DND-41 (cell line): Measurements from ENCODE around the gene WIPI1.

ENCODE experiments used
- EZH2 ChIP-seq: IDR thresholded peaks from 3 replicates; pipeline ENCODE4 v1.6.1; 2012; ENCODE audit warnings: borderline replicate concordance, low read depth, mild to moderate bottlenecking, moderate library complexity, low read length, inconsistent platforms; ENCODE audit not compliant: severe bottlenecking
- TF ChIP-seq, protein P1 (sequence below): IDR thresholded peaks from 2 replicates; pipeline ENCODE4 v1.5.1; 2012; ENCODE audit warnings: borderline replicate concordance, low read length, moderate library complexity, mild to moderate bottlenecking; ENCODE audit not compliant: poor library complexity, severe bottlenecking; ENCODE audit errors: extremely low read depth

DNA sequence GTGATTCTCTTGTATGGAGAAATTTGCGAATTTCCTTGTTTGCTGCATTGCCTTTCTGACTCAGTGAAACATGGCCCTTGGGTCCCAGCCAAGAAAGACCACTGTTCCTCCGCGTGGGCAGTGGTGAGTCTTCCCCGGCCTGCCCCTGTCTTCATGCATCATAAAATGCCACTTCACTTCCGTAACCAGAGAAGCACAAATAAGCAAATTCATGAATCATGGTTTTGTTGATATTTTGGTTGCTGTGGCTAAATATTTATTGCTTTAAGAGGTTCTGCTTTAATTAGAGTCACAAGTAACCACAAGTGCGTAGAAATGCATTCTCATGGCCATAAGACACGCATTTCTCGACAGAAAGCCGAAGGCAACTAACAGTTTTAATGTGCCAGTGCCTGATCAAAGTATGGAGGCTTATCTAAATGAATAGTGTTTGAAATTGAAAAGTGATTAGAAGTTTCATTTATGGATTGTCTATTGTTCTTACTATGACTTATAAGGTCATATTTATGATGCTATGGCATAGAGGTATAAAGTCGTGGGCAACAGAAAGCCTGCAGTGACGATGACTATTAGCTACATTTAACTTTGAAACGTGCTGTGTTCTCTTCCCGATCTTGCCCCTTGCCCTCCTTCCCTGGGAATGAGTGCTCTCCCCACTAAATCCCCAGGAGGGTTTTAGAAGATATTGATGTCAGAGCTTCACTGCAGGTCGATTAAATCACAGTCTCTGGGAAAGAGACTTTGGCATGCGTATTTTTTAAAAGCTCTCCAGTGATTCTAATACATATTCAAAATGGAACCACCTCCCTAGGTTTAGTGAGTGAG is 76.0 kb downstream of the WIPI1 start:
- TF ChIP-seq, protein P1, sequence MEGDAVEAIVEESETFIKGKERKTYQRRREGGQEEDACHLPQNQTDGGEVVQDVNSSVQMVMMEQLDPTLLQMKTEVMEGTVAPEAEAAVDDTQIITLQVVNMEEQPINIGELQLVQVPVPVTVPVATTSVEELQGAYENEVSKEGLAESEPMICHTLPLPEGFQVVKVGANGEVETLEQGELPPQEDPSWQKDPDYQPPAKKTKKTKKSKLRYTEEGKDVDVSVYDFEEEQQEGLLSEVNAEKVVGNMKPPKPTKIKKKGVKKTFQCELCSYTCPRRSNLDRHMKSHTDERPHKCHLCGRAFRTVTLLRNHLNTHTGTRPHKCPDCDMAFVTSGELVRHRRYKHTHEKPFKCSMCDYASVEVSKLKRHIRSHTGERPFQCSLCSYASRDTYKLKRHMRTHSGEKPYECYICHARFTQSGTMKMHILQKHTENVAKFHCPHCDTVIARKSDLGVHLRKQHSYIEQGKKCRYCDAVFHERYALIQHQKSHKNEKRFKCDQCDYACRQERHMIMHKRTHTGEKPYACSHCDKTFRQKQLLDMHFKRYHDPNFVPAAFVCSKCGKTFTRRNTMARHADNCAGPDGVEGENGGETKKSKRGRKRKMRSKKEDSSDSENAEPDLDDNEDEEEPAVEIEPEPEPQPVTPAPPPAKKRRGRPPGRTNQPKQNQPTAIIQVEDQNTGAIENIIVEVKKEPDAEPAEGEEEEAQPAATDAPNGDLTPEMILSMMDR: no peak
- TF ChIP-seq EZH2: no peak
